Peyer's patch (tissue), 4 donors: ENCODE results near the gene HDGFL2.

ENCODE experiments used
- POLR2A ChIP-seq, 2 donors: fragments of 450-650 bp; IDR thresholded peaks; one replicate each; pipeline ENCODE4 v1.5.1; 2017; ENCODE audit warnings: antibody characterized with exemption in 2 of 2, mild to moderate bottlenecking in 2 of 2, moderate library complexity in 2 of 2
- TF ChIP-seq, protein P1 (sequence below), 6 experiments: fragments of 450-650 bp in 4 of 6; fragments of 200-600 bp in 2 of 6; sonication (generic) in 1 of 6; IDR thresholded peaks; one replicate each; pipeline ENCODE4 v1.5.1; 2017 to 2019; ENCODE audit warnings: antibody characterized with exemption in 6 of 6, mild to moderate bottlenecking in 3 of 6, moderate library complexity in 1 of 6

GRCh38 chr19:4482721-4483364, 10.7 kb downstream of the HDGFL2 start:
- TF ChIP-seq, protein P1, sequence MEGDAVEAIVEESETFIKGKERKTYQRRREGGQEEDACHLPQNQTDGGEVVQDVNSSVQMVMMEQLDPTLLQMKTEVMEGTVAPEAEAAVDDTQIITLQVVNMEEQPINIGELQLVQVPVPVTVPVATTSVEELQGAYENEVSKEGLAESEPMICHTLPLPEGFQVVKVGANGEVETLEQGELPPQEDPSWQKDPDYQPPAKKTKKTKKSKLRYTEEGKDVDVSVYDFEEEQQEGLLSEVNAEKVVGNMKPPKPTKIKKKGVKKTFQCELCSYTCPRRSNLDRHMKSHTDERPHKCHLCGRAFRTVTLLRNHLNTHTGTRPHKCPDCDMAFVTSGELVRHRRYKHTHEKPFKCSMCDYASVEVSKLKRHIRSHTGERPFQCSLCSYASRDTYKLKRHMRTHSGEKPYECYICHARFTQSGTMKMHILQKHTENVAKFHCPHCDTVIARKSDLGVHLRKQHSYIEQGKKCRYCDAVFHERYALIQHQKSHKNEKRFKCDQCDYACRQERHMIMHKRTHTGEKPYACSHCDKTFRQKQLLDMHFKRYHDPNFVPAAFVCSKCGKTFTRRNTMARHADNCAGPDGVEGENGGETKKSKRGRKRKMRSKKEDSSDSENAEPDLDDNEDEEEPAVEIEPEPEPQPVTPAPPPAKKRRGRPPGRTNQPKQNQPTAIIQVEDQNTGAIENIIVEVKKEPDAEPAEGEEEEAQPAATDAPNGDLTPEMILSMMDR (IDR thresholded peaks at IDR 0.05), result no peak
- TF ChIP-seq POLR2A (IDR thresholded peaks at IDR 0.05), result no peak
